PC-3 (cell line): Measurements from ENCODE around the gene CCDC136. TPM values are rescaled to one million over a fixed set of nuclear protein-coding genes. Genes with fewer than 3 reads are reported as not detected.

Experiments used
- ATAC-seq: fragments of 200-7000 bp; cut with Tn5 transposase; 2 replicates; pipeline ENCODE4 v1.9.1; 2020; ENCODE audit warnings: mild to moderate bottlenecking, moderate library complexity
- BruUV-seq: library from RNA; stranded (reverse); fragments of 400-500 nt; replicated peaks from 2 replicates; lab custom pipeline; 2021; lab: Mats Ljungman, UMichigan
- CTCF ChIA-PET: fragments of 300-600 bp; sonication (Branson Sonifier 250); formaldehyde crosslinking; loops from one replicate; lab custom pipeline; 2022; ENCODE audit warnings: antibody characterized with exemption; lab: Charles Lee
- POLR2A ChIA-PET: fragments of 300-600 bp; sonication (Branson Sonifier 250); formaldehyde crosslinking; loops from one replicate; lab custom pipeline; 2022; ENCODE audit warnings: antibody characterized with exemption; ENCODE audit not compliant: unreplicated experiment; lab: Charles Lee
- DNase-seq: peaks from one replicate; pipeline ENCODE4 v3.0.0-alpha.2; 2015
- H2AFZ ChIP-seq: fragments of 300-600 bp; sonication (generic); 2 replicates; pipeline ENCODE4 v1.6.0; 2016; ENCODE audit warnings: antibody characterized with exemption, low read length
- H3F3A ChIP-seq: fragments of 300-600 bp; sonication (generic); one replicate; pipeline ENCODE4 v1.6.0; 2017; ENCODE audit warnings: antibody characterized with exemption, low read length, control low read depth, mild to moderate bottlenecking; ENCODE audit not compliant: unreplicated experiment
- H3K27ac ChIP-seq: fragments of 300-600 bp; sonication (generic); 2 replicates; pipeline ENCODE4 v1.5.1; 2016; ENCODE audit warnings: mild to moderate bottlenecking, low read length
- H3K27me3 ChIP-seq: fragments of 300-600 bp; sonication (generic); 2 replicates; pipeline ENCODE4 v1.6.1; 2016; ENCODE audit warnings: low read length, mixed read lengths
- H3K36me3 ChIP-seq: fragments of 300-600 bp; sonication (generic); 2 replicates; pipeline ENCODE4 v1.6.1; 2016; ENCODE audit warnings: low read depth, mixed run types, low read length, mixed read lengths
- H3K4me1 ChIP-seq: fragments of 300-600 bp; sonication (generic); 2 replicates; pipeline ENCODE4 v1.5.1; 2016; ENCODE audit warnings: low read length; ENCODE audit not compliant: insufficient read depth
- H3K4me2 ChIP-seq: fragments of 300-600 bp; sonication (generic); 2 replicates; pipeline ENCODE4 v1.6.0; 2016; ENCODE audit warnings: low read length
- H3K4me3 ChIP-seq: fragments of 300-600 bp; sonication (generic); 2 replicates; pipeline ENCODE4 v1.5.1; 2016; ENCODE audit warnings: mild to moderate bottlenecking, low read length, mixed read lengths
- H3K79me2 ChIP-seq: fragments of 300-600 bp; sonication (generic); 2 replicates; pipeline ENCODE4 v1.6.1; 2017; ENCODE audit warnings: low read length, mixed read lengths
- H3K9ac ChIP-seq: fragments of 300-600 bp; sonication (generic); 2 replicates; pipeline ENCODE4 v1.6.0; 2016; ENCODE audit warnings: mild to moderate bottlenecking, low read length
- H3K9me2 ChIP-seq: fragments of 300-600 bp; sonication (generic); replicated peaks from 2 replicates; pipeline ENCODE4 v1.6.1; 2016; ENCODE audit warnings: mixed run types, low read length, mixed read lengths
- H3K9me3 ChIP-seq: fragments of 300-600 bp; sonication (generic); 2 replicates; pipeline ENCODE4 v1.6.1; 2016; ENCODE audit warnings: low read length, mixed read lengths
- H4K20me1 ChIP-seq: fragments of 300-600 bp; sonication (generic); 2 replicates; pipeline ENCODE4 v1.6.1; 2016; ENCODE audit warnings: low read length, mixed read lengths
- CTCF ChIP-seq: fragments of 300-600 bp; sonication (generic); conservative IDR thresholded peaks from 2 replicates; pipeline ENCODE4 v1.5.1; 2017; ENCODE audit warnings: antibody characterized with exemption, low read depth, mild to moderate bottlenecking, low read length
- EZH2 ChIP-seq: fragments of 300-600 bp; sonication (generic); IDR thresholded peaks from one replicate; pipeline ENCODE4 v1.6.1; 2017; ENCODE audit warnings: antibody characterized with exemption, mild to moderate bottlenecking, low read length; ENCODE audit not compliant: unreplicated experiment
- EZH2phosphoT487 ChIP-seq: fragments of 300-600 bp; sonication (generic); IDR thresholded peaks from 2 replicates; pipeline ENCODE4 v1.6.1; 2018; ENCODE audit warnings: mild to moderate bottlenecking, antibody characterized with exemption, low read length, borderline replicate concordance
- intact Hi-C: fragments of 100-400 bp; cut with micrococcal nuclease; formaldehyde crosslinking; loops from 2 replicates; pipeline ENCODE4 v1.9.0; 2023
- total RNA-seq: library from RNA; depleted of rRNA; stranded (reverse); fragments of >200 nt; gene quantifications from 2 replicates; pipeline ENCODE4 v1.2.3, GENCODE V29; 2014

CCDC136 gene
- total RNA-seq, 1 experiment from 2014 or later = 10.5 TPM

- TSS peak; percentile 53 for BruUV-seq
Measured at GRCh38 chr7:128862571-128863432, 71.0 kb downstream of the CCDC136 start, which contains the start of gene ATP6V1F. ATP6V1F (plus strand) TSS chr7:128862856; CDS start chr7:128862905, 49 bp downstream.

DNA sequence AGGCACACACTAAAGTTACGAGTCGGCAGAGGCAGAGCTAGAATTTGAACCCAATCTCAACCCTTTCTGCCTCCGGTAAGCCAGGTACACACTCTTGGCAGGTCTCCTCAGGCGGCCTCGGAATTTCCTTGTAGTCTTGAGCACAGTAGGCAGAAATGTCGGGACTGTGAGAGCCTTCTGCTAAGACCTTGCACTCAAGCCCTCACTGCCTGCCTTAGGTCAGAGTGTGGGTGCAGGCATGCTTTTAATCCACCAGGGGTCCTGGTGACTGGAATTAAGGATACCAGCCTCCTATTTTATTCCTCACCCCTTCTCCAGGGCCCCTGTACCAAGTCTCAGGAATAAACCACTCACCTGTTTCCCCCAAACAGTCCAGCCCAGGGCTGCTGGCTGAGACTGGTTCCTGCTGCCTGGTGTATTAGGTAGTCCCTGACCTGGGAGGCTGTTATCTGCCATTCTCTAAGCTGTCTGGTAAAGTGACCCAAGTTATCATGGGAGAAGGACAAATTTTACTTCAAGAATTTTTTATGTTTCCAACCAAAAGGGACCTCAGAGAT, 71.7 kb downstream of the CCDC136 start:
- Histone ChIP-seq H3K79me2 (peaks cover 26% of the 10 kb centered on the region), H3K9ac (peak overlapping the region; percentile 82), H2AFZ (peak overlapping the region; percentile 88), H3K9me3 (no peaks in the 10 kb centered on the region), H3K27ac (no peak overlapping the region), H3K4me2 (peak overlapping the region; percentile 82), H3K36me3 (peaks cover 5% of the 10 kb centered on the region; the same call in 1 of the 2 replicates), H3K27me3 (no peaks in the 10 kb centered on the region), H3F3A (no peaks in the 10 kb centered on the region), H4K20me1 (no peaks in the 10 kb centered on the region), H3K4me3 (peak overlapping the region; percentile 84), H3K9me2 (no peaks in the 10 kb centered on the region), H3K4me1 (peaks cover 8% of the 10 kb centered on the region)
- POLR2A ChIA-PET = interaction anchor here (0.6 kb wide), 2 partner anchors 12 to 228 kb away, joined by 4 to 13 read pairs; no protein-coding TSS in a partner anchor
- ATAC-seq = peak; percentile 62
- BruUV-seq = no TSS peak
- CTCF ChIA-PET = interaction anchor here (1.5 kb wide), 1 partner anchor 16 kb away, joined by 9 read pairs; no protein-coding TSS in a partner anchor
- DNase-seq = peak; percentile 69
- peak; percentile 65 for TF ChIP-seq CTCF
- TF ChIP-seq EZH2phosphoT487 = no peak
- intact Hi-C loops = loop anchor here (1.0 kb wide), 1 partner anchor 17 kb away; no protein-coding TSS in a partner anchor

More at GRCh38 chr7:128862571-128863432, 71.0 kb downstream of the CCDC136 start, which contains the start of gene ATP6V1F:
- POLR2A ChIA-PET = interaction anchor here (0.6 kb wide), 5 partner anchors 13 to 407 kb away, joined by 3 to 13 read pairs (median 4); partner anchors contain the start of gene HILPDA
- Histone ChIP-seq H3K27me3 (no peaks in the 10 kb centered on the region), H3F3A (no peaks in the 10 kb centered on the region), H3K9ac (peak within 1 kb of the TSS; percentile 82), H3K79me2 (peaks cover 26% of the 10 kb centered on the region), H4K20me1 (no peaks in the 10 kb centered on the region), H3K36me3 (peaks cover 5% of the 10 kb centered on the region; the same call in 1 of the 2 replicates), H3K4me1 (peaks cover 5% of the 10 kb centered on the region; the same call in 1 of the 2 replicates), H3K27ac (no peak within 1 kb of the TSS), H3K4me2 (peak within 1 kb of the TSS; percentile 82), H3K4me3 (peak within 1 kb of the TSS; percentile 84), H3K9me2 (no peaks in the 10 kb centered on the region), H3K9me3 (no peaks in the 10 kb centered on the region), H2AFZ (peak within 1 kb of the TSS; percentile 88)
- ATAC-seq (peak; percentile 85), DNase-seq (peak; percentile 97)
- intact Hi-C loops = loop anchor here (1.0 kb wide), 2 partner anchors 17 to 36 kb away; no protein-coding TSS in a partner anchor
- TF ChIP-seq EZH2phosphoT487 = no peak
- no peak for TF ChIP-seq CTCF
- no peak for TF ChIP-seq EZH2
- CTCF ChIA-PET = interaction anchor here (0.6 to 1.5 kb wide), 4 partner anchors 17 to 515 kb away, joined by 3 to 9 read pairs (median 4); no protein-coding TSS in a partner anchor
